Measurements from ENCODE around the gene TSHR.
"Not testable (repeated sequence)": the region's sequence is repeated elsewhere in the genome, so short reads cannot be mapped to it uniquely, and the experiment has no call there.

Gene TSHR

DNA sequence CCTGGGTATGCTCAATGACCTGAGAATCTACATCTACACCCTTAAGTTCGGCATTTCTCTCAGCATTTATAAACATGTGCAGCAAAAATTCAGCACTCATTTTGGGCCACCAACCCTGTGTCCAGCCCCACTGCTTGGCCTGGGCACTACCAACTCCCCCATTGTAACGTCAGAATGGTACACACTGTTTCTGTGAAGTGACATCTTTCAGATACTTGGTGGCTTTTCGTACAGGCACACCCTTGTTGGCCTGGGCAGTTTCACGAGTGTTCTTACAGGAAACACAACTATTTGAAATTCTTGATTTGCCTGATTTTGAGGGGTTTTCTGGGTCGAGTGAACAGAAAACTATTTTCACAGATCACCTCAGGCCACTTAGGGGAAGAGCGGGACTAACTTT, 46.0 kb downstream of the TSHR start:
- no peak for DNase-seq

DNA sequence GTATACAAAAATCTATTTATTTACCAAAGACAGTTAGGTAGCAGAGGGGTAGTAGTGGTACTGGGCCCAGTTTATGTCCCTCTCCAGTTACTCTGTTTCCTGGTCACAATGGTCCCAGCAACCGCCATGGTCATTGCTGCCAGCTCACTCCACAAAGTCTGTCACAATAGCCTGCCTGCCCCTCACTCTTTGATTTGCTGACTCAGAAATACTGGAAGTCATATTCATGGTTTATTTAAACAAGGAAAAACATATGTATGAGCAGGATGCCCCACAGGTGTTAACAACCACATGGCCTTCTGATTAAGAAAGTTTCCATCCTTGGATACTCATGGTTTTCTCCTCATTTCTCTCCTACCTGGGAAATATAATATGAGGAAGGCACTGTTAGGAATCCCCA, 49.2 kb downstream of the TSHR start:
- no peak for DNase-seq

DNA sequence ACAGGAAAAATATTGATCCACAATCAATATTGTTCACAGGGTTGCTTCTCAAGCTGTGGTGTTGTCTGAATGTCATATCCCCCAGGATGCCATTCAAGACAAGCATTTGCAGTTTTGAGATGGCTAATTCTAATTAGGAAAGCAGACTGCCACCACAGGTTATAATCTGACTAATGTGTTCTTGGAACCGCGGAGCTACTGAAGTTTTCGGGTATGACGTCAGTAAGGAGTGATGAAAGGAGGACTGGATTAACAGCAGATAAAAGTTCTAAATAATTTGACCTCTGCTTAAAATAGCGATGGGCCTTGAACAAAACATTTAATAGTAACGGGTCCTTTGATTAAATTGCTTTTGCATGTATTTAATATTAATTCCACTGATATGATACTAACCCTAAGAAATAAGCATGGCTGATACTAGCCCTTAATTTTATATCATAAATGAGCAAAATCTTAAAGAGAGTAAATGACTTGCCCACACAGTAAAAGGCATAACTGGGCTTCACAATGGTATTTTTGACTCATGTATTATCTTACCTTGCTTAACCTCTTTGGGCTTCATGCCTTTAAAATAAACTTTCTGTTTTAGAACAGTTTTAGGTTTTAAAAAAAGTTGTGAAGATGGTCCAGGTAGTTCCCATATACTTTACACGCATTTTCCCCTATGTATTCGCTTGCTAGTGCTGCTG, 50.3 kb downstream of the TSHR start:
- DNase-seq = no peak

DNA sequence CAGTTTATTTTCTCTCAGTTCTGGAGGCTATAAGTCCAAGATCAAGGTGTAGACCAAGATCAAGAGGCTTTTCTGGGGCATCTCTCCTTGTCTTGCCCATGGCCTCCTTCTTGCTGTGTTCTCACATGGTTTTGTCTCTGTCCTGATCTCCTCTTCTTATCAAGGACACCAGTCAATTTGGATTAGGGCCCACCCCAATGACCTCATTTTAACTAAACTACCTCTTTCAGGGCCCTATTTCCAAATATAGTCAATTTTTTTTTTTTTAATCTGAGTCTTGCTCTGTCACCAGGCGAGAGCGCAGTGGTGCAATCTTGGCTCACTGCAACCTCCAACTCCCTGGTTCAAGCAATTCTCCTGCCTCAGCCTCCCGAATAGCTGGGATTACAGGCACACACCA, 50.8 kb downstream of the TSHR start:
- no peak for DNase-seq

DNA sequence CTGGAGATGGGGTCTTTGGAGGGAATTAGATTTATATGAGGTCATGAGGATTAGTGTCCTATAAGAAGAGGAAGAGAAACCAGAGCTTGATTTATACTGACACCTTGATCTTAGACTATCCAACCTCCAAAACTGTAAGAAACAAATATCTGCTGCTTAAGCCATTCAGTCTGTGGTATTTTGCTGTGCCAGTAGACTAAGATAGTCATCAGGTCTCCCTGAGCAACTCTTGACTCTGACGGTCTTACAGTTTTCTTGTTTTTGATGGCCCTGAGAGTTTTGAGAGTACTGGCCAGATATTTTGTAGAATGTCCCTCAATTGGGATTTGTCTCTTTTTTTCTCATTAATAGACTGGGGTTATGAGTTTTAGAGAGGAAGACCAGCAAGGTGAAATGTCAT, 51.7 kb downstream of the TSHR start:
- no peak for DNase-seq

DNA sequence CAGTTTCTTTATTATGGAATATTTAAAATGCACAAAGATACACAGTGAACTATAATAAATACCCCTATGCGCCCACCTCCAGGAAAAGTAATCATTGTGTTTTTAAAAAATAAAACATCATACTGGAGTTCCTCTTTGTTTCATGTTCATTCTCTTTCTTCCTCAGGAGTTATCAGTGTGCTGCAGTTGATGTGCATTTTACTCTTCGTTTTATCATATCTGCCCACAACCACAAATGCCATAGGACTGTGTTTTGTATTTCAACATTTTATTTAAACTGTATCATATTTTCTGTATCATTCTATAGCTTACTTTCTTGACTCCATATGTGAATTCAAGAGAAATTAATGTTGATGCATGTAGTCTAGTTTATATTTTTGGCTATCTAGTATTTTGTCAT, 53.9 kb downstream of the TSHR start:
- no peak for DNase-seq

DNA sequence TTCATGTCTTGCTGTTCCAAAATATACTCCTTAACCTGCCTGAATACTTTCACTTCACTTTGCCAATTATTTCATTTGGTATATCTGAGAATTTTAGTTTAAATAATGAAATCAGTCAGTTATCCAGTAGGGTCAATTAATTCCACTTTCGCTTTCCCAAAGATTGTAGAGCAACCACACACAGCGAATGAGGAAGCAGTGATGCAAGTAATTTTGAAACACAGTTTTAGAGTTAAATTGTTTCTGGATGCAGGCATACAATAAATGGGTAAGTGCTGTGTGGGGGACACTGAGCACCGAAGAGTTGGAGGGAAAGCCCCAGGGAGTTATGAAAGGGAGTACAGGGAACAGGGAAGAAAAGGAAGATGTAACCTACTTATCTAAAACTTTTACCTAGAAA, 62.8 kb downstream of the TSHR start:
- DNase-seq = no peak

DNA sequence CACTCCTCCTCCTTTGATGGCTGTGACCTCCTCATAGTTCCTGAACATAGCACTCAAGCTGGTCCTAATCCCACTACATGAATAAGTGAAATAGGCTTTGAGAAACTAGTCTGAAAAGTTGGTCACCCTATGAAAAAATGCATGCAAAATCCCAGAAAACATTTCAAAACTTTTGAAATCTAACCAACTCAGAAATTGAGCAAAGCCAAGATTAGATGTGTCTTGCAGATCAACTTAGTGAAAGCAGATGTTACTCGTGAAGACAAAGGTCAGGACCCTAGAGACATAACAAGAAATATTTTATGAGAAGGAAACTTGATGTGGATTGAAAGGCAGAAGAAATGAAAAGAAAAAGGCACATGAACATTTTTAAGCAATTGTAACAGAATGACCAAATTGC, 63.3 kb downstream of the TSHR start:
- no peak for DNase-seq

DNA sequence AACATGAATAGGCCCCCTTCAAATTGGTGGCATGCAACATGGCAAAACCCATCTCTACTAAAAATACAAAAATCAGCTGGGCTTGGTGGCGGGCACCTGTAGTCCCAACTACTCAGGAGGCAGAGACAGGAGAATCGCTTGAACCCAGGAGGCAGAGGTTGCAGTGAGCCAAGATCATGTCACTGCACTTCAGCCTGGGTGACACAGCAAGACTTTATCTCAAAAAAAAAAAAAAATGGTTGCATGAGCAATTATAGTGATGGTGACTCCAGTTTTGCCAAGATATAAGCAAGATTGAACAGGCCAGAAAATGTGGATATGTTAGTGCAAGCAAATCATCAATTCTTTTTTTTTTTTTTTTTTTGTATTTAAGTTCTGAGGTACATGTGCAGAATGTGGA, 63.7 kb downstream of the TSHR start:
- DNase-seq = not testable (repeated sequence)

DNA sequence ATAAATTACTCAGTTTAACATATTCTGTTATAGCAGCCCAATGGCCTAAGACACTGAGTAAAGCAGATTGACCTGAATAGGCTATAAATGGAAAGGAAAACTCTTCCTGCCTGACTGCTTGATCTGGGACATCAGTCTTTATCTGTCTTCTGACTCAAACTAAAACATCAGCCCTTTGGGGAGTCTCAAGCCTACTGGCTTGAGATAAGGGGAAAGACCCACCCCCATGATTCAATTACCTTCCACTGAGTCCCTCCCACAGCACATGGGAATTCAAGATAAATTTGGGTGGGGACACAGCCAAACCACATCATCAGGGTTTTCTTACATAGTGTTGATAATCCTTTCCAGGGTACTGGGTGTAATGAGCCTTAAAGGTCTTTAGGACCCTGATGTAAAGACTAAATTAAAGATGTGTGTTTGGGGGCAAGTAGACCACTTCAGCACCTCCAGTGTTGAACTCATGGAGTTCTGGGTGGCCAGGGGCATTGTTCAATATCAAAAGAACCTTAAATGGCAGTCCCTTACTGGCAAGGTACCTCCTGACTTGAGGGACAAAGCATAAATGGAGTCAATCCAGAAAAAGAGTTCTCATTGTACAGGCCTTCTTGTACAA, 67.8 kb downstream of the TSHR start:
- DNase-seq = no peak

DNA sequence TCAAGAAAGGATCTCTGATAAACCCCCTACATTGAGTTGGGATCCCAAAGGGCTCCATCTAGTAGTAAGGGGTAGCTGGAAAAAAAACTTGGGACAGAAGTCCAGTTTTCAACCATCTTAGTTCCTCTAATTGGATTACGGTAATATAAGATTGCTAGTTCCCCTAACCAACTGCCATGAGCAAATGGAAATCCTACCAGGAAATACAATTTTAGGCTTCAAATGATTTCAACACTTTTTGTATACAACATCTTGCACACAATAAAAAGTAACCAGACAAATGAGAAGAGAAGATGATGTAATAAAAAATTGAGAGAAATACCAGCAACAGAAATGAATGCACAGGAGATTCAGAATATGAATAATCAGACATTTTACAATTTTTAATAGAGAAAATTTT, 73.0 kb downstream of the TSHR start:
- DNase-seq = no peak

DNA sequence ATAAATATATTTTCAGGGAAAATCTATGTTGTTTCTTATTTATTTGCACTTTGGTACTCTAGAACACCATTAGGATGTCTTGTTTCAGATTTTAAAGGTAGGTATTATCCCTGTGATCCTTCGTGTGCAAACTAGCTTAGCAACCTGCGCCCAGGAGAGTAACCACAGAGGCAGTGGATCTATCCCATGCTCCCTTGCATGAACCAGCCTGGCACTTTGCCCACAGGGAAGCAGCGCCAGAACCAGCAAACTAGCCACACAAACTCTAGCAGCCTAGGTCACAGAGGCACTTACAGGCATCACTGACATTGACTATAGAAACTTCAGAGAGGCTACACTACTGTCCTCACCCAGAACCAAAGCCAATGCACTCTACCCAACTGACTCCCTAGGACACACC, 76.1 kb downstream of the TSHR start:
- DNase-seq = no peak

DNA sequence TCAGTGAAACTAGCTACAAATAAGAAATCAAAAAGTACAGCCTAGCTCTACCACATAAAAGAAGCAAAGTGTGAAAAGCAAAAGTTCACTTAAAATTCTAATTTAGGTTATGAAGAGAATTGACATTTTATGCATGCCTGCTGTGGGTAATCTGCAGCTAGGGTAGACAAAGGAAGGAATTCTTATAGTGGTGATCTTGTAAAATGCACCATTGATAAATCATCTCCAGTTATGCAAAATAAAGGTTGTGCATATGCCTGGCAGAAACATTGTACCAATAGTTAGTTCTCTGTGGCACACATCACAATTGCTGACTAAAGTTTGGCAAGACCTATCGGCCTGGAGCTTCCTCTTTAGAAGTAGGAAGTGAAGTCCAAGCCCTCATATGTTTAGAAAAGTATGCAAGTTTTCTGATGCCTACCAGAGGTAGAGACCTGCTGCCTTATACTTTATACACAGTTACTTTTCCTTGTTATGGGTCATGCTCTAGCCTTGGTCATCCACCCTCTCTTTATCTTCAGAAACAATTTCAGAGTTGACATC, 78.3 kb downstream of the TSHR start:
- no peak for DNase-seq

DNA sequence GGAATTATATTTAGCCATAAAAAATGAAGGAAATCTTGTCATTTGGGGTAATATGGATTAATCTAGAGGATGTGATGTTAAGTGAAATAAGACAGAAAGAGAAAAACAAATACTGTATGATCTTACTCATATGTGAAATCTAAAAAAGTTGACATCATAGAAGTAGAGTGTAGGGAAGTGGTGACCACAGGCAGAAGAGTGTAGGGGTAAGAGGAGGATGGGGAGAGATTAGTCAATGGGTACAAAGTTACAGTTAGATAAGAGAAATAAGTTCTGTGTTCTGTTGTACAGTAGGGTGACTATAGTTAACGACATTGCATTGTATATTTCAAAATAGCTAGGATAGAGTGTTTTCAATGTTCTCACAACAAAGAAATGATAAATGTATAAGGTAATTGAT, 87.0 kb downstream of the TSHR start:
- no peak for DNase-seq

DNA sequence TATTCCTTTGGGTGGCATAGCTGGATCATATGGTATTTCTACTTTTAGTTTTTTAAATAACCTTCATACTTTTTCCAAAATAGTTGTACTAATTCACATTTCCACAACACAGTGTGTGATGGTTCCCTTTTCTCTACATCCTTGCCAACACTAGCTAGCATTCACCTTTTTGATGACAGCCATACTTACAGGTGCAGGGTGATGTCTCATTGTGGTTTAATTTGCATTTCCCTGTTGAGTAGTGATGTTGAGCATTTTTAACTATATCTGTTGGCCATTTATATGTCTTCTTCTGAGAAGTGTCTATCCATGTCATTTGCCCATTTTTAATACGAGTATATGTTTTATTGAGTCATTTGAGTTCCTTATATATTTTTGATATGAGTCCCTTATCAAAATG, 96.1 kb downstream of the TSHR start:
- no peak for DNase-seq

DNA sequence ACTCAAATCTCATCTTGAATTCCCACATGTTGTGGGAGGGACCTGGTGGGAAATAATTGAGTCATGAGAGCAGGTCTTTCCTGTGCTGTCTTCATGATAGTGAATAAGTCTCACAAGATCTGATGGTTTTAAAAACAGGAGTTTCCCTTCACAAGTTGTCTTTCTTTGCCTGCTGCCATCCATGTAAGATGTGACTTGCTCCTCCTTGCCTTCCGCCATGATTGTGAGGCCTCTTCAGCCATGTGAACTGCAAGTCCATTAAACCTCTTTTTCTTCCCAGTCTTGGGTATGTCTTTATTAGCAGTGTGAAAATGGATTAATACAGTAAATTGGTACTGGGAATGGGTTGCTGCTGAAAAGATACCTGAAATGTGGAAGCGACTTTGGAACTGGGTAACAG, 98.6 kb downstream of the TSHR start:
- DNase-seq = not testable (repeated sequence)

DNA sequence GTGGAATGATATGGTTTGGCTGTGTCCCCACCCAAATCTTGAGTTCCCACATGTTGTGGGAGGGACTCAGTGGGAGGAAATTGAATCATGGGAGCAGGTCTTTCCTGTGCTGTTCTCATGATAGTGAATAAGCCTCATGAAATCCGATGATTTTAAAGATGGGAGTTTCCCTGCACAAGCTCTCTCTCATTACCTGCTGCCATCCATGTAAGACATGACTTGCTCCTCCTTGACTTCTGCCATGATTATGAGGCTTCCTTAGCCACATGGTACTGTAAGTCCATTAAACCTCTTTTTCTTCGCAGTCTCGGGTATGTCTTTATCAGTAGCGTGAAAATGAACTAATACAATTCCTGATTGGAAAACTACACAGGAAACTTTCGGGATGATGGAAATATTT, 100.5 kb downstream of the TSHR start:
- no peak for DNase-seq

DNA sequence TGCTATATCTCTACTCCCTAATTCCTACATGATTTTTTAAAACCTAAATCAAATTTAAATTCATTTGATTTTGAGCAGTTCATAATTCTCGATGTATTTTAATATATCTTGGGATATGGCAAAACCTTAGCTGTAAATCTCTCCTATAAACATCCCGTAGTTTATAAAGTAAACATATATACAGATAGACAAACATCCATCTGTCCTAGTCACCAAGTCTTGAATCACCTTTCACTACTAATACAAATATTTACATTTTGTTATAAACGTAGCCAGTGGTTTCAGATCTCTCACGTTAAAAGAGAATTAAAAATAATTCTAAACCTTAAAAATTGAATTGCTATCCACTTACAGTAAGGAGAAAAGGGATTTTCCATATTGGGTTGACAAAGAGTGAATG, 107.0 kb downstream of the TSHR start:
- no peak for DNase-seq

DNA sequence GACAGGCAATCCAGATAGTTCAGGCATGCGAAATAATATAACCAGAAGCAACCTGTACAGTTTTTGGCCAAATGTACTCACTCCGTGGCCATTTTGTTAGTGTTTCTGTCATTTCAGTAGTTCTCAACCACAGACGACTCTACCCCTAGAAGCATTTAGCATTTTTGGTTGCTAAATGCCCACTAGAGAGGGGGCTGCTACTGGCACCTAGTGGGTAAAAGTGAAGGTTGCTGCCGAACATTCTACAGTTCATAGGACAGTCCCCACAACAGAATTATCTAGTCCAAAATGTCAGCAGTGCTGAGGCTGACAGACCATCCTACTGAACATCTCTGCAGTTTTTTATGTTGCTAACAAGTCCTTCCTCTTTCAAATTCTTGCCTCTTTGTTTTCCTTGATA, 107.4 kb downstream of the TSHR start:
- DNase-seq = no peak

DNA sequence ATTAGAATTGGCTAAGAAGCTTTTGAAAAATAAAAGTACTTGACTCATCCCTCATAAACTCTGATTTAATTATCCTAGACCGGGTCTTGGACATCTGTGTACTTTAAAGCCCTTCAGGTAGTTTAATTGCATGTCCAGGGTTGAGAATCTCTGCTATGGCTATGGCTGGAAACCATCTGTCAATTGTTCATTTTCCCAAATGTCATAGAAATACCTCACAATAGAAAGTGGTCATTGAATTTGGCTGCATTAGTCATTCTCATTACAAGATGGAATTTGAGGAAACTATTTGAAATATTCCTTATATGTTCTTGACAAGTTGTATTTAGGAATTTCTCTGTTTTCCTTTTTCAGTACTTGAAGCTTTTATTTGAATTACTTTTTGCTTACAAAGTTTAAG, 111.3 kb downstream of the TSHR start:
- no peak for DNase-seq

DNA sequence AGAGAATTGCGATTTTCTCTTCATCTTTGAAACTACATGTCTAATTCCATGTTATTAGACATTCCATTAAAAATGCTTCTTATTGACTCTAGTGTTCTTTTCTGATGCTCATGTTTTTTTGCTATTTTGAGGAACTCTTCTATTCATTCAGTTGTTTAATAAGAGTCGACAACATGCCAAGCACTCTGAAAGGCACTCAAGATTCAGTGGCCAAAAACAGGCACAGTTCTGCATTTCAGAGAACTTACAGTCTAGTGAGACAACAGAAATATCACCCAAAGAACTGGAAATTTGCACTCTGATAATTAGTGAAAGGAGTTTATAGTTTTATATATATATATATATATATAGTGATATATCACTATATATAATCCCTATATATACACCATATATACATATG, 111.7 kb downstream of the TSHR start:
- DNase-seq = no peak

DNA sequence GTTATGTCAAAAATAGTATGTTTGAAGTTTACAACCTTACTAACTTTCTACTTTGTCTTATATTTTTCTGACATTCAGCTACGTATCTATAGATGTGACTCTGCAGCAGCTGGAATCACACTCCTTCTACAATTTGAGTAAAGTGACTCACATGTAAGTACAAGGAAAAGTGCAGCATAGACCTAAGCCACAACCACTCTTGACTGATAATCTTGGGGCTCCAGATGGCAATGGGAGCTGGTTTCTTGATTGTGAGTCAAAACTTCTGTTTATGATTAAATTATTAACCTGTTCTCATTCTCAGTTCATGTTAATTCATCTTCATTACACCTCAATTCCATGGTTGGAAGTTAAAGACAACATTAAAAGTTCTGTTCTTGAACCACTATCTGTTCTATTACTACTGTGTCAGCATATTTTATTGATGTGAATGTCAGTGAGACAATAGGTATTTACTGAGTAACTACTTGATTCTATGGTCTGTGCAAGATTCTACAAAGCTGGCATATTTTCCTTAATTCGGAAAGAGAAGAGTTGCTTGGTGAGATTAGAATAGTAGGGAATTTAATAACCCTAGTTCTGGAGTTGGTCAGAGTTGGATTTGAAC, 112.9 kb downstream of the TSHR start:
- no peak for DNase-seq

DNA sequence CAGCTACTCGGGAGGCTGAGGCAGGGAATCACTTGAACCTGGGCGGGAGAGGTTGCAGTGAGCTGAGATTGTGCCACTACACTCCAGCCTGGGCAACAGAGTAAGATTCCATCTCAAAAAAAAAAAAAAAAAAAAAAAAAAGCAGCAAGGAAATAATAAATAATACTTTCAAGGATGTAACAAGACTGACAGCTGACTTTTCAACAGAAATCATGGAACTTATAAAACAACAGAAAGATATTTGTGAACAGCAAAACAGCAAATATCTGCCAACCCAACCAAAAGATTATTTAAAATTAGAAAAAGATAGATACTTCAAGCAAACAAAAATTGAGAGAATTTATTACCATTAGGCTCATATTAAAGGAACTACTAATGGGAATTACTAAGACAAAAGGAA, 115.1 kb downstream of the TSHR start:
- no peak for DNase-seq

DNA sequence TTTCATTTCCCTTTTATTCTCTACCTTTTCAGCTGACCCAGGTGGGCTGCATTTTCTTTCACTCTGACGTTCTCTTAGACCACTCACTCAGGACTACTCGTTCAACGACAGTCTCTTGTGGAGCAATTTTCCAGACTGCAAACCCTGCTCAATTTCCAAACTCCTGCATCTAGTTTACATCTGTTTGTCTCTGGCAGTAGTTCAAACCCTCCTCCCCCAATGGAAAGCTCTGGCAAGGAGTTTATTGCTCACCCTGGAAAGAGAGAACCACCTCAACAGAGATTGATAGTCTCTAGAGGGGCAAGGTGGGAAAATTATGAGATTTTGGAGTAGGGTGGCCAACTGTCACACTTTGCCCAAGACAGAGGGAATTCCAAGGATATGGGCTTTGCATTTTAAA, 130.2 kb downstream of the TSHR start:
- no peak for DNase-seq

DNA sequence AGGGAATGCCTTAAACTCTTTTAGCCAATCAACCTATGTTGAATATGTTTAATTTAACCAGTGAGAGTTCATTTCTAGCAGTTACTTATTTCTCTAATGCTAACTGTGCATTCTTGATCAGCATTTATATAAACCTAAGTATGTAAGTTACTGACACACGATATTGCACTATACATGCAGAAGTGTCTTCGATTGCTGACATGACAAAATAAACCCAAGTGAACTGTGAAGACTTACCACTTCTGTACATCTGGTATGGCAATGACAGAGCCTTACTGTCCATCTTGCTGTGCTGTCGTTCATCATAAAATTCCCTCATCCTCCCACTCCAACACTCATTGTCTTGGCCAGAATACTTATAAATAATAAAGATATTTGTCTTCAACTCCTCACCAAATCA, 131.8 kb downstream of the TSHR start:
- no peak for DNase-seq

Measured in CD4-positive, alpha-beta T cell treated with Interleukin-6 for 4 hours (primary cell).